Upper lobe of left lung (tissue), 6 donors: ENCODE data around the gene CCNY. TPM values are rescaled to one million over a fixed set of nuclear protein-coding genes. Genes with fewer than 3 reads are reported as not detected.

Experiments used
- ATAC-seq, 2 donors: fragments of 200-7000 bp; cut with Tn5 transposase; one replicate each; pipeline ENCODE4 v1.9.1; 2022; ENCODE audit warnings: mild to moderate bottlenecking in 2 of 2, moderate library complexity in 2 of 2; ENCODE audit not compliant: low FRiP score in 2 of 2
- DNase-seq, 2 donors: peaks; one replicate each; pipeline ENCODE4 v3.0.0-alpha.2; 2019 to 2020
- H3K27ac ChIP-seq, 4 donors: fragments of 200-600 bp; sonication (generic); one replicate each; pipeline ENCODE4 v1.5.1; 2016 to 2019
- H3K27me3 ChIP-seq, 4 donors: fragments of 200-600 bp; sonication (generic); one replicate each; pipeline ENCODE4 v1.5.1; 2017 to 2019
- H3K36me3 ChIP-seq, 4 donors: fragments of 200-600 bp; sonication (generic); one replicate each; pipeline ENCODE4 v1.5.1; 2016 to 2019
- H3K4me1 ChIP-seq, 4 donors: fragments of 200-600 bp; sonication (generic); one replicate each; pipeline ENCODE4 v1.5.1; 2018 to 2019
- H3K4me3 ChIP-seq, 4 donors: fragments of 200-600 bp; sonication (generic); one replicate each; pipeline ENCODE4 v1.5.1; 2017 to 2019; ENCODE audit warnings: mild to moderate bottlenecking in 2 of 4, moderate library complexity in 1 of 4
- H3K9me3 ChIP-seq, 4 donors: fragments of 200-600 bp; sonication (generic); one replicate each; pipeline ENCODE4 v1.5.1; 2018 to 2019
- CTCF ChIP-seq, 6 experiments: fragments of 450-650 bp in 4 of 6; fragments of 200-600 bp in 2 of 6; sonication (generic) in 2 of 6; IDR thresholded peaks; one replicate each; pipeline ENCODE4 v1.5.1; 2016 to 2019; ENCODE audit warnings: antibody characterized with exemption in 6 of 6
- EP300 ChIP-seq, 4 donors: sonication (generic); formaldehyde crosslinking; IDR thresholded peaks; one replicate each; pipeline ENCODE4 v1.5.1; 2017; ENCODE audit warnings: antibody characterized with exemption in 4 of 4, control low read depth in 2 of 4
- POLR2A ChIP-seq, 4 donors: fragments of 450-650 bp; IDR thresholded peaks; one replicate each; pipeline ENCODE4 v1.5.1; 2016 to 2017; ENCODE audit warnings: antibody characterized with exemption in 4 of 4, mild to moderate bottlenecking in 2 of 4
- POLR2AphosphoS5 ChIP-seq, 2 donors: sonication (generic); formaldehyde crosslinking; IDR thresholded peaks; one replicate each; pipeline ENCODE4 v1.5.1; 2017; ENCODE audit warnings: antibody characterized with exemption in 2 of 2
- WGBS, 2 donors: methylation state at CpG; one replicate each; pipeline ENCODE4 v1.1.5; 2017 to 2018; 5-methylcytosine and 5-hydroxymethylcytosine counted together
- total RNA-seq, 6 donors: library from RNA; depleted of rRNA in 4 of 6; stranded (reverse); fragments of >200 nt in 4 of 6; gene quantifications; one replicate each; pipeline versions ENCODE4 v1.1.0 to v1.2.1, GENCODE V29; 2016 to 2021
- donor health status: DM: no; HTN: no; CAD: no; lungs with moderate emphysema.
- donor health status: DM: no; HTN: yes; CAD: no; lungs with severe emphysema.

CCNY gene
- total RNA-seq, 6 donors from 2014 or later = 22.0 to 80.8 (median 52.5) TPM

GRCh38 chr10:35348609-35349388, 12.5 kb downstream of the CCNY start:
- H3K4me1 ChIP-seq = peaks cover 19 to 69% (median 67%) of the 10 kb centered on the region in 4 donors
- WGBS, 2 donors = 94 to 95% methylated on average over 10 of the region's 10 CpGs
- ATAC-seq = no peak

GRCh38 chr10:35349389-35349915, 13.1 kb downstream of the CCNY start:
- Histone ChIP-seq H3K4me3 (no peak overlapping the region), H3K36me3 (no peaks in the 10 kb centered on the region), H3K27ac (no peak overlapping the region), H3K4me1 (peaks cover 19 to 69% (median 64%) of the 10 kb centered on the region in 4 donors), H3K9me3 (no peaks in the 10 kb centered on the region), H3K27me3 (no peaks in the 10 kb centered on the region)
- no peak for DNase-seq
- no peak for TF ChIP-seq POLR2A (IDR thresholded peaks at IDR 0.05)
- no peak for TF ChIP-seq CTCF (IDR thresholded peaks at IDR 0.05)
- no peak for TF ChIP-seq EP300 (IDR thresholded peaks at IDR 0.05)
- TF ChIP-seq POLR2AphosphoS5 (IDR thresholded peaks at IDR 0.05) = no peak
- ATAC-seq = no peak
- WGBS, 2 donors = 65 to 75% methylated on average over 2 of the region's 2 CpGs

More at GRCh38 chr10:35348609-35349388, 12.5 kb downstream of the CCNY start:
- no peaks in the 10 kb centered on the region for H3K36me3 ChIP-seq
- no peak overlapping the region for H3K4me3 ChIP-seq
- TF ChIP-seq POLR2A (IDR thresholded peaks at IDR 0.05) (no peak), EP300 (IDR thresholded peaks at IDR 0.05) (no peak), CTCF (IDR thresholded peaks at IDR 0.05) (no peak), POLR2AphosphoS5 (IDR thresholded peaks at IDR 0.05) (no peak)
- H3K9me3 ChIP-seq = no peaks in the 10 kb centered on the region
- no peaks in the 10 kb centered on the region for H3K27me3 ChIP-seq
- H3K27ac ChIP-seq = no peak overlapping the region
- no peak for DNase-seq

- H3K4me3 ChIP-seq = no peak overlapping the region
- TF ChIP-seq CTCF (IDR thresholded peaks at IDR 0.05) (no peak), EP300 (IDR thresholded peaks at IDR 0.05) (no peak), POLR2AphosphoS5 (IDR thresholded peaks at IDR 0.05) (no peak), POLR2A (IDR thresholded peaks at IDR 0.05) (no peak)
- WGBS, 2 donors = 38 to 61% methylated on average over 2 of the region's 2 CpGs
Observed at GRCh38 chr10:35351021-35351420, 14.7 kb downstream of the CCNY start.

GRCh38 chr10:35352097-35352496, 15.8 kb downstream of the CCNY start:
- WGBS, 2 donors = 41 to 49% methylated on average over 2 of the region's 2 CpGs
- ATAC-seq = no peak

More at GRCh38 chr10:35351021-35351420, 14.7 kb downstream of the CCNY start:
- ATAC-seq (no peak), DNase-seq (no peak)
- Histone ChIP-seq H3K27me3 (no peaks in the 10 kb centered on the region), H3K9me3 (no peaks in the 10 kb centered on the region), H3K4me1 (peaks cover 22 to 70% (median 67%) of the 10 kb centered on the region in 4 donors), H3K27ac (no peak overlapping the region), H3K36me3 (no peaks in the 10 kb centered on the region)

More at GRCh38 chr10:35352097-35352496, 15.8 kb downstream of the CCNY start:
- H3K27ac ChIP-seq = peak overlapping the region in 1 of 4 donors; percentile 5
- H3K4me3 ChIP-seq = no peak overlapping the region
- H3K4me1 ChIP-seq = peaks cover 25 to 69% (median 66%) of the 10 kb centered on the region in 4 donors
- no peak for DNase-seq
- TF ChIP-seq POLR2A (IDR thresholded peaks at IDR 0.05) (no peak), EP300 (IDR thresholded peaks at IDR 0.05) (no peak), CTCF (IDR thresholded peaks at IDR 0.05) (no peak), POLR2AphosphoS5 (IDR thresholded peaks at IDR 0.05) (no peak)
- no peaks in the 10 kb centered on the region for H3K36me3 ChIP-seq
- no peaks in the 10 kb centered on the region for H3K27me3 ChIP-seq
- no peaks in the 10 kb centered on the region for H3K9me3 ChIP-seq
